MM.1S (cell line): ENCODE data around the gene SFMBT1.

Source experiments
- DNase-seq: peaks from one replicate; pipeline ENCODE4 v3.0.0-alpha.2; 2015
- H2AFZ ChIP-seq: fragments of 300-600 bp; sonication (generic); 2 replicates; pipeline ENCODE4 v1.6.0; 2016; ENCODE audit warnings: antibody characterized with exemption, low read length
- H3F3A ChIP-seq: fragments of 300-600 bp; sonication (generic); 2 replicates; pipeline ENCODE4 v1.6.1; 2016; ENCODE audit warnings: mild to moderate bottlenecking, antibody characterized with exemption, low read length, moderate library complexity, mixed read lengths; ENCODE audit not compliant: insufficient read depth
- H3K27ac ChIP-seq: fragments of 300-600 bp; sonication (generic); 2 replicates; pipeline ENCODE4 v1.5.1; 2016; ENCODE audit warnings: mild to moderate bottlenecking, low read length
- H3K27me3 ChIP-seq: fragments of 300-600 bp; sonication (generic); replicated peaks from 2 replicates; pipeline ENCODE4 v1.6.0; 2016; ENCODE audit warnings: low read length; ENCODE audit not compliant: insufficient read depth
- H3K36me3 ChIP-seq: fragments of 300-600 bp; sonication (generic); replicated peaks from 2 replicates; pipeline ENCODE4 v1.6.1; 2016; ENCODE audit warnings: mild to moderate bottlenecking, low read length, mixed read lengths; ENCODE audit not compliant: insufficient read depth
- H3K4me1 ChIP-seq: fragments of 300-600 bp; sonication (generic); 2 replicates; pipeline ENCODE4 v1.6.1; 2016; ENCODE audit warnings: low read length, mixed read lengths
- H3K4me2 ChIP-seq: fragments of 300-600 bp; sonication (generic); 2 replicates; pipeline ENCODE4 v1.6.0; 2016; ENCODE audit warnings: low read depth, low read length
- H3K4me3 ChIP-seq: fragments of 300-600 bp; sonication (generic); 2 replicates; pipeline ENCODE4 v1.5.1; 2016; ENCODE audit warnings: low read length, mixed read lengths
- H3K79me2 ChIP-seq: fragments of 300-600 bp; sonication (generic); 2 replicates; pipeline ENCODE4 v1.6.1; 2016; ENCODE audit warnings: mixed run types, low read length, mixed read lengths
- H3K9ac ChIP-seq: fragments of 300-600 bp; sonication (generic); 2 replicates; pipeline ENCODE4 v1.6.1; 2016; ENCODE audit warnings: low read length, mixed read lengths
- H3K9me2 ChIP-seq: fragments of 300-600 bp; sonication (generic); replicated peaks from 2 replicates; pipeline ENCODE4 v1.6.1; 2016; ENCODE audit warnings: mild to moderate bottlenecking, low read length, mixed read lengths; ENCODE audit not compliant: insufficient read depth
- H3K9me3 ChIP-seq: fragments of 300-600 bp; sonication (generic); replicated peaks from 2 replicates; pipeline ENCODE4 v1.6.1; 2016; ENCODE audit warnings: mild to moderate bottlenecking, low read length, mixed read lengths; ENCODE audit not compliant: insufficient read depth
- H4K20me1 ChIP-seq: fragments of 300-600 bp; sonication (generic); 2 replicates; pipeline ENCODE4 v1.6.1; 2016; ENCODE audit warnings: mild to moderate bottlenecking, low read length, moderate library complexity, mixed read lengths; ENCODE audit not compliant: insufficient read depth
- CTCF ChIP-seq: fragments of 300-600 bp; sonication (generic); IDR thresholded peaks from 2 replicates; pipeline ENCODE4 v1.5.1; 2016; ENCODE audit warnings: antibody characterized with exemption, low read length, mixed read lengths
- EZH2 ChIP-seq: fragments of 300-600 bp; sonication (generic); optimal IDR thresholded peaks from 2 replicates; pipeline ENCODE3; 2017; ENCODE audit warnings: low read depth, mild to moderate bottlenecking, antibody characterized with exemption, low read length, mixed read lengths
- EZH2phosphoT487 ChIP-seq: fragments of 300-600 bp; sonication (generic); IDR thresholded peaks from 2 replicates; pipeline ENCODE4 v1.6.1; 2018; ENCODE audit warnings: antibody characterized with exemption, low read length

Gene SFMBT1

GRCh38 chr3:52983828-52984227, 62.0 kb downstream of the SFMBT1 start:
- Histone ChIP-seq H3K9me2 (no peaks in the 10 kb centered on the region), H3K27ac (peak overlapping the region; percentile 42; the same call in 1 of the 2 replicates), H3K27me3 (no peaks in the 10 kb centered on the region), H3K4me2 (peak overlapping the region; percentile 7; the same call in 1 of the 2 replicates), H3K9ac (no peak overlapping the region), H3K79me2 (peaks cover 39% of the 10 kb centered on the region), H3K36me3 (no peaks in the 10 kb centered on the region), H3K9me3 (no peaks in the 10 kb centered on the region), H2AFZ (no peak overlapping the region), H3F3A (no peaks in the 10 kb centered on the region), H3K4me1 (peaks cover 7% of the 10 kb centered on the region; the same call in 1 of the 2 replicates), H3K4me3 (no peak overlapping the region), H4K20me1 (no peaks in the 10 kb centered on the region)
- no peak for DNase-seq
- TF ChIP-seq CTCF (no peak), EZH2 (no peak), EZH2phosphoT487 (no peak)

- Histone ChIP-seq H3K4me3 (no peak overlapping the region), H3K4me2 (peak overlapping the region; percentile 7; the same call in 1 of the 2 replicates)
Measured at GRCh38 chr3:52983336-52983807, 62.5 kb downstream of the SFMBT1 start.

GRCh38 chr3:52982839-52983238, 63.0 kb downstream of the SFMBT1 start:
- no peaks in the 10 kb centered on the region for H4K20me1 ChIP-seq
- no peaks in the 10 kb centered on the region for H3K27me3 ChIP-seq
- no peaks in the 10 kb centered on the region for H3K9me3 ChIP-seq
- no peak overlapping the region for H3K9ac ChIP-seq
- no peaks in the 10 kb centered on the region for H3K9me2 ChIP-seq
- H3K4me3 ChIP-seq, result no peak overlapping the region
- peaks cover 7% of the 10 kb centered on the region; the same call in 1 of the 2 replicates for H3K4me1 ChIP-seq
- no peaks in the 10 kb centered on the region for H3F3A ChIP-seq
- H3K27ac ChIP-seq, result no peak overlapping the region
- H3K79me2 ChIP-seq, result peaks cover 41% of the 10 kb centered on the region
- TF ChIP-seq EZH2, result no peak
- no peak for TF ChIP-seq CTCF
- TF ChIP-seq EZH2phosphoT487, result no peak
- H2AFZ ChIP-seq, result no peak overlapping the region
- DNase-seq, result no peak
- no peaks in the 10 kb centered on the region for H3K36me3 ChIP-seq
- H3K4me2 ChIP-seq, result no peak overlapping the region

More at GRCh38 chr3:52983336-52983807, 62.5 kb downstream of the SFMBT1 start:
- Histone ChIP-seq H3K36me3 (no peaks in the 10 kb centered on the region), H3F3A (no peaks in the 10 kb centered on the region), H3K27me3 (no peaks in the 10 kb centered on the region), H3K9me3 (no peaks in the 10 kb centered on the region), H3K9me2 (no peaks in the 10 kb centered on the region), H3K9ac (no peak overlapping the region), H3K79me2 (peaks cover 43% of the 10 kb centered on the region), H3K4me1 (peaks cover 7% of the 10 kb centered on the region; the same call in 1 of the 2 replicates), H4K20me1 (no peaks in the 10 kb centered on the region), H3K27ac (peak overlapping the region; percentile 42; the same call in 1 of the 2 replicates), H2AFZ (no peak overlapping the region)
- no peak for TF ChIP-seq EZH2phosphoT487
- TF ChIP-seq CTCF, result no peak
- TF ChIP-seq EZH2, result no peak
- DNase-seq, result peak; percentile 23
